ENCODE measurements around the gene TXN2.

DNA sequence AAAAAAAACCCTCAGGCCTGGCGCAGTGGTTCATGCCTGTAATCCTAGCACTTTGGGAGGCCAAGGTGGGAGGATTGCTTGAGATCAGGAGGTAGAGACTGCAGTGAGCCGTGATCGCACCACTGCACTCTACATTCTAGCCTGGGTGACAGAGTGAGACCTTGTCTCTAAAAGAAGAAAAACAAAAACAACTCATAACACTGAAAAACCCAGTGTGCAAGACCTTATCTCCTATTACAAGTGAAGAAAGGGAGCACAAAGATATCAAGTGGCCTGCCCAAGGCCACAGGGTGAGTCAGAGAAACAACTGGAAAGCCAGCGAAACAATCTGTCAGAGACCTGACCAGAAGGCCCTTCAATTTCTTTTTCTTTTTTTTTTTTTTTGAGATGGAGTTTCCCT, 2.5 kb downstream of the TXN2 start:
- TF ChIP-seq CTCF (conservative IDR thresholded peaks at IDR 0.05): no peak
- no peak for TF ChIP-seq EZH2 (IDR thresholded peaks at IDR 0.05; ENCODE audit: low read depth)
